Keratinocyte (primary cell): ENCODE results near the gene ORMDL3.

Experiments
- EZH2 ChIP-seq: IDR thresholded peaks from one replicate; pipeline ENCODE4 v1.6.1; 2012; ENCODE audit warnings: inconsistent platforms, mild to moderate bottlenecking, low read length, moderate library complexity
- TF ChIP-seq, protein P1 (sequence below), 3 experiments: IDR thresholded peaks in 1 of 3; conservative IDR thresholded peaks in 1 of 3; optimal IDR thresholded peaks in 1 of 3; 2 replicates in 2 of 3; 3 replicates in 1 of 3; pipeline versions ENCODE3 to v1.5.1; 2011; ENCODE audit warnings: low read length in 3 of 3, mild to moderate bottlenecking in 3 of 3, moderate library complexity in 2 of 3, control low read depth in 1 of 3, inconsistent platforms in 1 of 3; ENCODE audit not compliant: insufficient read depth in 2 of 3; ENCODE audit errors: extremely low read depth in 1 of 3

- TF ChIP-seq, protein P1, sequence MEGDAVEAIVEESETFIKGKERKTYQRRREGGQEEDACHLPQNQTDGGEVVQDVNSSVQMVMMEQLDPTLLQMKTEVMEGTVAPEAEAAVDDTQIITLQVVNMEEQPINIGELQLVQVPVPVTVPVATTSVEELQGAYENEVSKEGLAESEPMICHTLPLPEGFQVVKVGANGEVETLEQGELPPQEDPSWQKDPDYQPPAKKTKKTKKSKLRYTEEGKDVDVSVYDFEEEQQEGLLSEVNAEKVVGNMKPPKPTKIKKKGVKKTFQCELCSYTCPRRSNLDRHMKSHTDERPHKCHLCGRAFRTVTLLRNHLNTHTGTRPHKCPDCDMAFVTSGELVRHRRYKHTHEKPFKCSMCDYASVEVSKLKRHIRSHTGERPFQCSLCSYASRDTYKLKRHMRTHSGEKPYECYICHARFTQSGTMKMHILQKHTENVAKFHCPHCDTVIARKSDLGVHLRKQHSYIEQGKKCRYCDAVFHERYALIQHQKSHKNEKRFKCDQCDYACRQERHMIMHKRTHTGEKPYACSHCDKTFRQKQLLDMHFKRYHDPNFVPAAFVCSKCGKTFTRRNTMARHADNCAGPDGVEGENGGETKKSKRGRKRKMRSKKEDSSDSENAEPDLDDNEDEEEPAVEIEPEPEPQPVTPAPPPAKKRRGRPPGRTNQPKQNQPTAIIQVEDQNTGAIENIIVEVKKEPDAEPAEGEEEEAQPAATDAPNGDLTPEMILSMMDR (optimal IDR thresholded peaks at IDR 0.05 in 1 of 3, IDR thresholded peaks at IDR 0.05 in 1 of 3, conservative IDR thresholded peaks at IDR 0.05 in 1 of 3; ENCODE audit: extremely low read depth in 1 of 3, insufficient read depth in 2 of 3, low read length in 3 of 3): no peak
- no peak for TF ChIP-seq EZH2
Measured at GRCh38 chr17:39925282-39926134, 1.9 kb downstream of the ORMDL3 start.
